ENCODE measurements around the gene ZNF581. TPM values are rescaled to one million over a fixed set of nuclear protein-coding genes. Genes with fewer than 3 reads are reported as not detected.

ZNF581 gene
- polyA plus RNA-seq, 1 of the 3 experiments (the other 2 are of a cell fraction): 24.7 TPM

GRCh38 chr19:55605207-55605636 lies 38.2 kb upstream of the ZNF581 start:
- Histone ChIP-seq H3K4me2 (peak overlapping the region; percentile 96; the same call in 1 of the 2 replicates), H2AFZ (ENCODE audit: low read depth) (no peak overlapping the region), H3K27me3 (ENCODE audit: insufficient read depth) (no peaks in the 10 kb centered on the region), H3F3A (replicated peaks; ENCODE audit: insufficient read depth) (peaks cover 24% of the 10 kb centered on the region), H3K9ac (peak overlapping the region; percentile 93; the same call in 1 of the 2 replicates), H3K9me2 (no peaks in the 10 kb centered on the region), H3K79me2 (ENCODE audit: insufficient read depth) (peaks cover 57% of the 10 kb centered on the region), H3K4me1 (ENCODE audit: control insufficient read depth in 1 of 2, insufficient read depth in 2 of 2, low read depth in 1 of 2, low read length in 1 of 2) (peaks cover 3 to 21% of the 10 kb centered on the region in 2 experiments; a peak in 3 of 4 replicates), H3K27ac (ENCODE audit: low read depth in 2 of 2, low read length in 1 of 2) (peak overlapping the region; percentile 95 to 97), H3K36me3 (replicated peaks in 1 of 2; ENCODE audit: control insufficient read depth in 1 of 2, insufficient read depth in 2 of 2, low read length in 1 of 2) (peaks cover 9 to 23% of the 10 kb centered on the region in 2 experiments), H3K4me3 (ENCODE audit: low read depth in 2 of 2, low read length in 1 of 2) (peak overlapping the region; percentile 88 to 93; a peak in 3 of 4 replicates), H3K9me3 (no peaks in the 10 kb centered on the region), H4K20me1 (ENCODE audit: insufficient read depth) (peaks cover 28% of the 10 kb centered on the region; the same call in 1 of the 2 replicates)
- ChIA-PET CTCF (interaction anchor here (0.6 to 3.5 kb wide), 19 partner anchors 20 to 749 kb away, joined by 3 to 31 read pairs (median 4); partner anchors contain the start of genes ZNF579 and ZNF784), POLR2A (interaction anchor here (0.5 to 2.0 kb wide), 4 partner anchors 14 to 30 kb away, joined by 3 to 10 read pairs (median 3); no protein-coding TSS in a partner anchor)
- WGBS (ENCODE audit: low lambda C conversion rate): 2% methylated on average over 16 of the region's 43 CpGs
- DNase-seq: peak; percentile 97
- TF ChIP-seq RFX5 (IDR thresholded peaks at IDR 0.05; ENCODE audit: low read length) (no peak), JUND (IDR thresholded peaks at IDR 0.05) (no peak), FOSL2 (IDR thresholded peaks at IDR 0.05; ENCODE audit: borderline replicate concordance, low read depth) (no peak), NRF1 (IDR thresholded peaks at IDR 0.05; ENCODE audit: low read depth, low read length) (peak; percentile 95), TEAD4 (IDR thresholded peaks at IDR 0.05; ENCODE audit: borderline replicate concordance, insufficient read depth) (no peak), TAF1 (IDR thresholded peaks at IDR 0.05; ENCODE audit: borderline replicate concordance, low read depth, low read length) (no peak), EP300 (IDR thresholded peaks at IDR 0.05; ENCODE audit: borderline replicate concordance in 1 of 2, low read depth in 1 of 2, low read length in 1 of 2) (no peak), GATA2 (CRISPR knock-in tag; IDR thresholded peaks at IDR 0.05) (no peak), TCF12 (IDR thresholded peaks at IDR 0.05) (no peak), FOXJ3 (CRISPR knock-in tag; IDR thresholded peaks at IDR 0.05) (no peak), NFIC (IDR thresholded peaks at IDR 0.05; ENCODE audit: borderline replicate concordance) (no peak), RCOR1 (IDR thresholded peaks at IDR 0.05; ENCODE audit: low read length) (no peak), EZH2phosphoT487 (IDR thresholded peaks at IDR 0.05; ENCODE audit: borderline replicate concordance, low read depth) (no peak), GABPA (IDR thresholded peaks at IDR 0.05; ENCODE audit: low read depth) (peak; percentile 85), SIN3A (IDR thresholded peaks at IDR 0.05; ENCODE audit: borderline replicate concordance, low read depth, low read length) (no peak), MAX (IDR thresholded peaks at IDR 0.05; ENCODE audit: low read depth) (peak; percentile 89), FOXM1 (IDR thresholded peaks at IDR 0.05; ENCODE audit: low read depth) (no peak), SMC3 (IDR thresholded peaks at IDR 0.05; ENCODE audit: low read depth, low read length) (no peak), CTCF (IDR thresholded peaks at IDR 0.05) (no peak), RXRA (IDR thresholded peaks at IDR 0.05; ENCODE audit: borderline replicate concordance, low read depth) (no peak), MXI1 (IDR thresholded peaks at IDR 0.05; ENCODE audit: low read depth, low read length) (peak; percentile 76)
- TF ChIP-seq, protein P1, sequence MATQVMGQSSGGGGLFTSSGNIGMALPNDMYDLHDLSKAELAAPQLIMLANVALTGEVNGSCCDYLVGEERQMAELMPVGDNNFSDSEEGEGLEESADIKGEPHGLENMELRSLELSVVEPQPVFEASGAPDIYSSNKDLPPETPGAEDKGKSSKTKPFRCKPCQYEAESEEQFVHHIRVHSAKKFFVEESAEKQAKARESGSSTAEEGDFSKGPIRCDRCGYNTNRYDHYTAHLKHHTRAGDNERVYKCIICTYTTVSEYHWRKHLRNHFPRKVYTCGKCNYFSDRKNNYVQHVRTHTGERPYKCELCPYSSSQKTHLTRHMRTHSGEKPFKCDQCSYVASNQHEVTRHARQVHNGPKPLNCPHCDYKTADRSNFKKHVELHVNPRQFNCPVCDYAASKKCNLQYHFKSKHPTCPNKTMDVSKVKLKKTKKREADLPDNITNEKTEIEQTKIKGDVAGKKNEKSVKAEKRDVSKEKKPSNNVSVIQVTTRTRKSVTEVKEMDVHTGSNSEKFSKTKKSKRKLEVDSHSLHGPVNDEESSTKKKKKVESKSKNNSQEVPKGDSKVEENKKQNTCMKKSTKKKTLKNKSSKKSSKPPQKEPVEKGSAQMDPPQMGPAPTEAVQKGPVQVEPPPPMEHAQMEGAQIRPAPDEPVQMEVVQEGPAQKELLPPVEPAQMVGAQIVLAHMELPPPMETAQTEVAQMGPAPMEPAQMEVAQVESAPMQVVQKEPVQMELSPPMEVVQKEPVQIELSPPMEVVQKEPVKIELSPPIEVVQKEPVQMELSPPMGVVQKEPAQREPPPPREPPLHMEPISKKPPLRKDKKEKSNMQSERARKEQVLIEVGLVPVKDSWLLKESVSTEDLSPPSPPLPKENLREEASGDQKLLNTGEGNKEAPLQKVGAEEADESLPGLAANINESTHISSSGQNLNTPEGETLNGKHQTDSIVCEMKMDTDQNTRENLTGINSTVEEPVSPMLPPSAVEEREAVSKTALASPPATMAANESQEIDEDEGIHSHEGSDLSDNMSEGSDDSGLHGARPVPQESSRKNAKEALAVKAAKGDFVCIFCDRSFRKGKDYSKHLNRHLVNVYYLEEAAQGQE (IDR thresholded peaks at IDR 0.05; ENCODE audit: low read depth, low read length): no peak
- TF ChIP-seq, protein P2, sequence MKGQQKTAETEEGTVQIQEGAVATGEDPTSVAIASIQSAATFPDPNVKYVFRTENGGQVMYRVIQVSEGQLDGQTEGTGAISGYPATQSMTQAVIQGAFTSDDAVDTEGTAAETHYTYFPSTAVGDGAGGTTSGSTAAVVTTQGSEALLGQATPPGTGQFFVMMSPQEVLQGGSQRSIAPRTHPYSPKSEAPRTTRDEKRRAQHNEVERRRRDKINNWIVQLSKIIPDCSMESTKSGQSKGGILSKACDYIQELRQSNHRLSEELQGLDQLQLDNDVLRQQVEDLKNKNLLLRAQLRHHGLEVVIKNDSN (IDR thresholded peaks at IDR 0.05; ENCODE audit: borderline replicate concordance, low read depth): no peak
- TF ChIP-seq, protein P3, sequence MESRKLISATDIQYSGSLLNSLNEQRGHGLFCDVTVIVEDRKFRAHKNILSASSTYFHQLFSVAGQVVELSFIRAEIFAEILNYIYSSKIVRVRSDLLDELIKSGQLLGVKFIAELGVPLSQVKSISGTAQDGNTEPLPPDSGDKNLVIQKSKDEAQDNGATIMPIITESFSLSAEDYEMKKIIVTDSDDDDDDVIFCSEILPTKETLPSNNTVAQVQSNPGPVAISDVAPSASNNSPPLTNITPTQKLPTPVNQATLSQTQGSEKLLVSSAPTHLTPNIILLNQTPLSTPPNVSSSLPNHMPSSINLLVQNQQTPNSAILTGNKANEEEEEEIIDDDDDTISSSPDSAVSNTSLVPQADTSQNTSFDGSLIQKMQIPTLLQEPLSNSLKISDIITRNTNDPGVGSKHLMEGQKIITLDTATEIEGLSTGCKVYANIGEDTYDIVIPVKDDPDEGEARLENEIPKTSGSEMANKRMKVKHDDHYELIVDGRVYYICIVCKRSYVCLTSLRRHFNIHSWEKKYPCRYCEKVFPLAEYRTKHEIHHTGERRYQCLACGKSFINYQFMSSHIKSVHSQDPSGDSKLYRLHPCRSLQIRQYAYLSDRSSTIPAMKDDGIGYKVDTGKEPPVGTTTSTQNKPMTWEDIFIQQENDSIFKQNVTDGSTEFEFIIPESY (IDR thresholded peaks at IDR 0.05; ENCODE audit: borderline replicate concordance, low read depth): 0 out of 2 replicates have a peak, but pooled peaks have one; percentile 23
- TF ChIP-seq, protein P4, sequence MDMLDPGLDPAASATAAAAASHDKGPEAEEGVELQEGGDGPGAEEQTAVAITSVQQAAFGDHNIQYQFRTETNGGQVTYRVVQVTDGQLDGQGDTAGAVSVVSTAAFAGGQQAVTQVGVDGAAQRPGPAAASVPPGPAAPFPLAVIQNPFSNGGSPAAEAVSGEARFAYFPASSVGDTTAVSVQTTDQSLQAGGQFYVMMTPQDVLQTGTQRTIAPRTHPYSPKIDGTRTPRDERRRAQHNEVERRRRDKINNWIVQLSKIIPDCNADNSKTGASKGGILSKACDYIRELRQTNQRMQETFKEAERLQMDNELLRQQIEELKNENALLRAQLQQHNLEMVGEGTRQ (IDR thresholded peaks at IDR 0.05; ENCODE audit: borderline replicate concordance, low read depth, low read length): no peak

Data from SK-N-SH (cell line).